Vagina (tissue), 2 donors: ENCODE results near the gene PNLIP.

Source experiments
- CTCF ChIP-seq, 3 experiments: fragments of 450-650 bp in 2 of 3; fragments of 200-600 bp in 1 of 3; sonication (generic) in 1 of 3; IDR thresholded peaks; one replicate each; pipeline ENCODE4 v1.5.1; 2017 to 2019; ENCODE audit warnings: antibody characterized with exemption in 3 of 3, mild to moderate bottlenecking in 2 of 3, moderate library complexity in 2 of 3
- POLR2A ChIP-seq, 2 donors: fragments of 450-650 bp; IDR thresholded peaks; one replicate each; pipeline ENCODE4 v1.6.1; 2017; ENCODE audit warnings: antibody characterized with exemption in 2 of 2, mild to moderate bottlenecking in 2 of 2, moderate library complexity in 2 of 2

GRCh38 chr10:116599991-116600390 lies 54.3 kb downstream of the PNLIP start:
- TF ChIP-seq POLR2A (IDR thresholded peaks at IDR 0.05) (no peak), CTCF (IDR thresholded peaks at IDR 0.05) (no peak)
